ENCODE results near the gene RAB22A. TPM values are rescaled to one million over a fixed set of nuclear protein-coding genes. Genes with fewer than 3 reads are reported as not detected.
"Not testable (repeated sequence)": the region's sequence is repeated elsewhere in the genome, so short reads cannot be mapped to it uniquely, and the experiment has no call there.

RAB22A gene
- total RNA-seq, 1 donor from 2014 or later = 28.2 TPM

DNA sequence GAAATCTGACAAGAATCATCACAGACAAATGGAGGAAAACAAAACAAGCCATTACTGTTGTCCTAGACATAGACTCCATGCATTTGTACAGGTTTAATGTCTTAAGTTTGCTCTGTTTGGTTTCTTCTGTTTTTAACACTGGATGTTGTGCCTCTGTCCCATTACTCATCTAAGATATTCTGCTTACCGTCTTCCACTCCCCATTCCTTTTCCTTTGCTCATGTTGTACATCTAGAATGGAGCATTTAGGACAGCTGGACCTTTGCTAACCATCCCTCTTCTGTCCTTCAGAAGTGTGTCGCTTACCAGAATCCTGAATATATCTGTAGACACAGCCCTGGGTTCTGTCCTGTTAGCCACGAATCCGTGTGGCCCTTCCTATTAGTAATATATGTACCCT lies 35.2 kb downstream of the RAB22A start:
- DNase-seq = no peak

DNA sequence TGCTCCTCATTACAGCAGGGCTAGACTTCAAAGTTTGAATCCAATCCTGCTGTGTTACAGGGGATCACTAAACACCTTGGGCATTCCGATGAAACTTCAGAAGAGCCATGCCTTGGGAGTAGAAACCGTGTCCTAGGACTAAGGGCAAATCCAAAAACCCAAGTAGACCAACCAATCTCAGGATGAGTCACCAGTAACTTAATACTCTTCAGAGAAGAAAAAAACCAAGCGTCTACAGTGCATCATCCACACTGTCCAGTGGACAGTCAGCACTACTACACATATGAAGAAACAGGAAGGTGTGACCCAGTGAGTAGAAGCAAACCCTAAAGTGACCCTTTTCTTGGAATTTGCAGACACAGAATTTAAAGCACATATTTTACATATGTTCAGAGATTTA lies 40.1 kb downstream of the RAB22A start:
- DNase-seq = no peak

DNA sequence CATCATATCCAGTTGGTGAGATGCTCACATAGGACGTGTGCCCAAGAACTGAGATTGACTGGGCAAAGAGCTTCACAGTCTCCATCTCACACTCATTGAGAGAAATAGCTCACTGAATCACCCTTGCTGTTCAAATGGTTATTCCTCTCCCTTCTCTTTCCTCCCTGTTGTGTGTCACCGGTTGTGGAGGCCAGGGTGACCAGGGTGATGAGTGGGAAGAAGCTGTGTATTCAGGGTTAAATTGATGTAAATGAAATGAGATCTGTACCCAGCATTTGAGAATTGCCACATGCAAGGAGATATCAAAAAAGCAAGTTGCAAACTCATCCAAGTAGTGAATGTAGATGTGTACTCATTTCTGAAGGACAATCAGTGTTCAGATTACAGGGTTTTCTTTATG lies 43.0 kb downstream of the RAB22A start:
- no peak for DNase-seq

DNA sequence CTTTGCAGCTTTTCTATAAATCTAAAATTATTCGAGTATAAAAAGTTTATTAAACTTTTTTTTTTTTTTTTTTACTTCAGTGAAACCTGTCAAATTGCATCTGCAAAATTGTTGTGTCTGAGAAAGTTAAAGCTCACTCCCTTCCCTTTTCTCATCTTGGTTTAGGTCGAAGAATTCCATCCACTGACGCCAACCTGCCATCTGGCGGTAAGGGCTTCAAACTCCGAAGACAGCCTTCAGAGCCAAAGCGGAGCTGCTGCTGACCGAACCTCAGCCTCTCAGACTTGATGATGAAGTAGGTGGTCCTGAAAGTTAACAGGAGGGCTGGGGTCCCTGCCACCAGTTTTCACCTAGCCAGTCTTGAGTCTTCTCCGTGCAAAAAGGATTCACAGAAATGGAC lies 49.9 kb downstream of the RAB22A start:
- no peak for DNase-seq

DNA sequence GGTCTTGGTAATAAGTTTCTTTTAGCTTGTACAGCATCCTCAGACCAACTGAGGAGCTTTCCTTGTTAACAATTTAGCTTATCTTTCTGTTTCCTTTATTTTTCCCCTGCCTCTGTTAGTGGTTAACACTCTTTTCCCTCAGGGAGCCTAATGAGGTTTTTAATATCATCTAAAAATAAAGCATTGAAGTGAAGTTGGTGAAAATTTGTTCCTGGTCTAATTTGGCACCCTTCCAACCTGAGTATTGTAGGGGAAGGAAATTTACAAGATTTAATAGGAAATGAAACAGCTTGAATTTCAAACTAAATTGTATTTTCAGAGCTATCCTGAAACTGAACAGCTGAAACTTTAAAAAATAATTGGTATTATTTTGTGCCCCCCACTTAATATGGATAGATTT lies 51.4 kb downstream of the RAB22A start:
- no peak for DNase-seq

DNA sequence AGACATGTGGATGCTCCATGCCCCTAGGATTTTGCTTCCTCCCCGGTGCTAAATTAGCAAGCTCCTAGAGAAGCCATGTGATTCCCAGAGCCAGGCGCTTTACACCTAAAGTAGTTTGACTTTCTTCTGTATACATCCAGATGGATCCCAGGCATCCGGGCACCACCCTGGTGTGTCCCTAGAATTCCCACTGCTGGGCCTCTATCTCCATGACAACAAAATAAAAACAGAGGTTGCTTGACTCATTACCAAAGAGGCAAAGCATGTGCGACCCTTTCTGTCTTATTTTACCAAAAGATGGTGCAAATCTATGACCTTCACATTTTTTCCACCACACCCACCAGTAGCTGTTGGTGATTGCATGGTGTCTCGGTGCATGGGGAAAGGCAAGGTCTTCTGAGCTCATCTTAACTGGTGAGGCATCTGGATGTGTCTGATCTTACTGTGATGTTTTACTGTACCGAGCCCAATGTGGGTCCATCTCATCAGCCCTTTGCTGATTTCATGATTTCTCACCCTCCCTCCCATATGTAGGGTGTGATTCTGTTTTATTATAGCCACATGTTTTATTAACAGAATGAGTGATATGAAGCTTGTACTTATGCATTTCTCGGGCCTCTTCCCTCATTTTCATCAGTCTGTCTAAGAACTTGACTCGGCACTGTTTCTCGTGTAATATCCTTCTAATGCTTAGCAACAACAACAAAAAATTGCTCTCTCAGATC lies 52.1 kb downstream of the RAB22A start:
- no peak for DNase-seq

DNA sequence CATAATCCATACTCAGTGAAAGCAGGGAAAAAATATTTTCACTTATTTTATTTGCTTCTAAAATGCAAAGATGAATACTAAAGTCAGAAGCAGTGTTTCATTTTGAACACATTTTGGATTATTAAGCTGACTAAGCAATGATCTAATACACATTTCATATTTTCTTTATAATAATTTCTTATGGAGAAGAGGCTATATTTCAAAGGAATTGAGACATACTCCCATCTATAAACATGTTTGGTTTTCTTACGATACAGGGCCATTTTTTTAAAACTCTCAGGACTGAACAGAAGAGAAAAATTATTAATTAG lies 52.6 kb downstream of the RAB22A start:
- no peak for DNase-seq

DNA sequence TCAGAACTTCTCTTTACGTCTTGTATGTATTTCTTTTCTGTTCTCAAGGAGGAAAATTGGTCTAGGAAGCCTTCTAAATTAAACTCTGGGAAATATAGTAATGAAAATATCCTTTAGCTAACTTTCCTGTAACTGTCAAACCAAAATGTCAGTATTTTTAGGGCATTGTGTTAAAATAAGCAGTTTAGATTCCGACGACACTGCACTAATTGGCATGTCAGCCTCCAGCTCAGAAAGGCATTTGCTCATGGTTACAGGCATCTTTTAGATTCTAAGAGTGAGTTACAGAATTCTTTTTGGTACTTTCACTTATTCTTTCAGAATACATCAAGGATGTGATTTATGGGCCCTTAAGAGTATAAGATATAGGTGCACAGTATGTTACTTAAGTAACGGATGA lies 53.5 kb downstream of the RAB22A start:
- DNase-seq = no peak

DNA sequence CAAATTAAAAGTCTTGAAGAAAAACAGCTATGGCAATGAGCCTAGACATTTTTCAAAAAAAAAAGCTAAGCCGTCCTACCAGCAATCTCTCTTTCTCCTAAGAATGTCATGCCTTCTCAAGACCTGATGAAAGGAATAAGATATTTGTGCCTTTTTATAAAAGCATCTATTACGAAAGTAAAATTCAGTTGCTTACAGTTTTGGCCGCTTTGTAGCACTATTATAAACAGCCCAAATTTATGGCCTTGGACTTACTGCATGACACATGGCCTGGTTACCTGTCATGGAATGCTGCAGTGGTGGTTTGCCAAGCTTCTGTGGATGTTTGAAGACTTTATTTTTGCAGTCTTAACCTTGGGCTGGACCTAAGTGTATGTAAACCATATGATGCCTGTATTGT lies 57.4 kb downstream of the RAB22A start:
- no peak for DNase-seq

DNA sequence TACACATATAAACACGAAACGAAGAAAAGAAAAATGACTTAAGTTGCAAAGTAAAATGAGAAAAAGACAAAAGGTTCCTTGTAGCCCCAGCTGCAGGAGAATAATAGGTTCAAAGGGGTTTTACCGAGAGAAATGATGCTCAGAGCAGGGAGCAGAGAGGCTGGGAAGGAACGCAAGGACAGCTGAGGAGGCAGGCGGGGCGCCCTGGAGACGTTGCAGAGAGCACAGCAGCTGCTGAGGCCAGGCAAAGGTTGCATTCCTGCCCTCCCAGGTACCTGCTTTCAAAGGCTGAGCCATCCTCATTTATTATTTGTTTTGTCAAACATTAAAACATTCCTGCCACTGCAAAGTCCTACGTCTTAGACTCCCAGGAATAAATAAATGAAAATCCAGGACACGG lies 63.3 kb downstream of the RAB22A start:
- no peak for DNase-seq

DNA sequence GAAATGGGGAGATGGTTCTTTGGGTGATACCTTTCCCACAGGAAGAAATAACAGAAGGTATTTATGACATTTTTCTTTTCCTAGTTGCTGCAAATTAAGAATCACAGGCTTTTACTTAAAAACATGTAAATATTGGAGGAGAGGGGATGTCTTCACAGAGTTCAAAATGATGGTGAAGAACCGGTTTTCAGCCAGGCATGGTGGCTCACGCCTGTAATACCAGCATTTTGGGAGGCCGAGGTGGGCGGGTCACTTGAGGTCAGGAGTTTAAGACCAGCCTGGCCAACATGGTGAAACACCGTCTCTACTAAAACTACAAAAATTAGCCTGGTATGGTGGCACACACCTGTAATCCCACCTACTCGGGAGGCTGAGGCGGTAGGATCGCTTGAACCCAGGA lies 63.8 kb downstream of the RAB22A start:
- not testable (repeated sequence) for DNase-seq

DNA sequence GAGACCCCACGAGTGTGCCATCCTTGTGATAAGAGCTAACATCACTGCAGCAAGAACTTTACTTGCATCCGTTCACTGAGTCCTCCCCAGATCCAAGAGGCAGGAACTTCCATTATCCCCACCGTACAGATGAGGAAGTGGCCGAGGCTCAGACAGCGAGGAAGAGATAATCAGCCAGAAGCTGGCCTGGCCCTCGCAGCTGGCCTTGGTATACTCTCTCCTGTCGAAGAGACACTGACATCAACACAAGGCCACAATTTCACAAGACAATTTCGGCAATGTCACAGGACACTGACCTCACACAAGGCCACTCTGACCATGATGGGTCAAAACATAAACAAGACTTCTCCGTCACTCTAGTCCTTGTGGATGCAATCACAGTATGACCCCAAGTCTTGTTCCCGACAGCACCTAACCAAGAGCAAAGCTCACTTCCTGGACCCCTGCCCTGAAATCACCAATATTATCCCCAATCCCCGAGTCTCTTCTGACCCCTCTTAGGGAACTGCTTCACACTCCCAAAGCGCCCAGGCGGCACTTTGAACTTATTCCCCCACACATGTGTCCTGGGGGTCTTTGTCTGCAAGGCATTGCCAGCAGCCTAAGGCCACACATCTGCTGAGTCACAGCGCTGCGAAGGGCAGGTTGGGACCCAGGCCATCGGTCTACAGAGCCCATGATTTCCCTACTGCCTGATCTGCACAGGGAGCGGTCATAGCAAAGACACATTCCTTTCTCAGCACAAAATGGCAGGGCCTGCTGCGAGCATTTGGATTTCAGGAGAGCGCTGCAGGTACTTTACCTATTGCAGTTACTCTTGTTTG lies 64.7 kb downstream of the RAB22A start:
- no peak for DNase-seq

DNA sequence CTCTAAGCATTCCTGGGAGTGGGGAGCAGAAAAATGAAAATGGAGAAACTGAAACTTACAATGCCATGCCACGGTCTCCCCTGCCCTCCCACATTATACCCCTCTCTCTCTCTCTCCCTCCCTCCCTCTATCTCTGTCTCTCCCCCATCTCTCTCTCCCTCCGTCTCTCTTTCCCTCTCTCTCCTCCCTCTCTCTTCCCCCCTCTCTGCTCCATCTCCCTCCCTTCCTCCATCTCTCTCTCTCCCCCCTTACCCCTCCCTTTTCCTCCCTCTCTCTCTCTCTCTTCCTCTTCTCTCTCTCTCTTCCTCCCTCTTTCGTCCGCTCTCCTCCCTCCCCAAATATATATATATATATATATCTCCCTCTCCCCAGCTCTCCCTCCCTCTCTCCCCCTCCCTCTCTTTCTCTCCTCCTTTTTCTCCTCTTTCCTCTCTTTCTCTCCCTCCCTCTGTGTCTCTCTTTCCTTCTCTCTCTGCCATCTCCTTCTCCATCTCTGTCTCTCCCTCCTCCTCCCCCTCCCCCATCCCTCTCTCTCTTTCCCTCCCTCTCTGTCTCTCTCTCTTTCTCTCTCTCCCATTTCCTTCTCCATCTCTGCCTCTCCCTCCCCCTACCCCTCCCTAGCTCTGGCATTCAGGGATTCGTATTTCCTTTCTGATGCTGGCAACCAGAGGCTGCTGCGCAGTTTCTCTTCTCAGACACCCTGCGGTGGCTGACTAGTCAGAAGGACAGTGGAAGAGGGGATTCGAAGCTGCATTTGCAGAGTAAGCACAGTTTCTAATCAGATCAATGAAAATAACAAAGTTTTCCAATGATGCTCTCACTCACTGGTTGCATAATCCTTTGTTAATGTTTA lies 65.6 kb downstream of the RAB22A start:
- no peak for DNase-seq

DNA sequence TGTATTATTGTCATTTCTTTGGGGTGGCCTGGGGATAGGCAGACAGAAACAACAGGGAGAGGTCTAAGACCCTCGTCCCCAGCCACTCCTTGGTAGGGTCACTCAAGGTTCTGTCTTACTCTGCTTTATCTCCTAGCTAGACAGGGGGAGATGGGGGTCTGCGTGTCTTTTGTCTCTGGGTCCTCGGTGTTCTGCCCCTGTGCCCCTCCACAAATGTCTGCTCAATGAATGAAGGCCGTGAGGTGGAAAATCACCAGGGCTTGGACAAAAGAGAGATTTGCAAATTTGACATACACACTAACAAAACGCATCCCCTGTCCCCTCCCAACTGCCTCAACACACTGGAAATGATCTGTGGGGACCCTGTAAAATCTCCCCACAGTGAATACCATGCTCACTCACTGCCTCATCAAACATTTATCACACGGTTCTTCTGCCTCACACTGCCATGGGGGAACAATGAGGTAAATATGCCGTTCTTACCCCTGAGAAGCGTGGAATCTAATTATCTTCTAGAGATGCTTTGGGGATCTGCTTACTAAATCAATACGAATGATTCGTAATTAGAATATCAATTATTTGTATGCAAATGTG lies 66.3 kb downstream of the RAB22A start:
- DNase-seq = no peak

DNA sequence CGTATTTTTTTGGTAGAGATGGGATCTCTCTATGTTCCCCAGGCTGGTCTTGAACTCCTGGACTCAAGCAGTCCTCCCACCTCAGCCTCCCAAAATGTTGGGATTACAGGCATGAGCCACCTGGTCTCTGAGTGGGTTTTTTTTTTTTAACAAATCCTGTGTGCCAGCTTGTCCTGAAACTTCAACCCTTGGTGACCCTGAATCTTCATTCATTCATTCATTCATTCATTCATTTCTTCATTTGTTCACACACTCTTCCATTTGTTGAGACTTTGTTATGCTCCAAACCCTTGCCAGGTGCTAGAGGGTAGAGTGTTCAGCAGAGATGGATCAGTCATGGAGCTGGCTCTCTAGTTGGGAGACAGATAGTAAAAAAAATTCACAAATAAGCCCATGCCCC lies 67.5 kb downstream of the RAB22A start:
- no peak for DNase-seq

DNA sequence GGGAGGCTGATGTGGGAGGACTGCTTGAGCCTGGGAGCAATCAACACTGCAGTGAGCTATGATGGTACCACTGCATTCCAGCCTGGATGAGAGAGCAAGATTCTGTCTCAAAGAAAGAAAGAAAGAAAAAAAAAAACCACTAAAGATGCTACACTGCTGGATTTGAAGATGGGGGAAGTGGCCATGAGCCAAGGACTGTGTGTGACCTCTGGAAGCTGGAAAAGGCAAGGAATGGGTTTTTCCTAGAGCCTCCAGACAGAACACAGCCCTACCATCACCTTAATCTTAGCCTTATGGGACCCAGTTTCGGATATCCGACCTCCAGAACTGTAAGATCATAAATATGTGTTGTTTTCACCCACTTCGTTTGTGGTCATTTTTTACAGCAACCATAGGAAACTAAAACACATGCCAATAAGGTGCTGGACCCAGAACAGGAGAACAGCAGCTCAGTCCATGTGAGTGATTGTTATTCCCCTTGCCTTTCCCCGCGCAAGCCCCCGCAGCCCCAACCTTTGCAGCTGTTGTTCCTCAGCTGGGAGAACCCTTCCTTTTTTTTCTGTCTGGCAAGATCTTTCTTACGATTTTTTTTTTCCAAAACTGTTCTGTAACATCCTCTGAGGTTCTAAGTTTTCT lies 68.4 kb downstream of the RAB22A start:
- no peak for DNase-seq

DNA sequence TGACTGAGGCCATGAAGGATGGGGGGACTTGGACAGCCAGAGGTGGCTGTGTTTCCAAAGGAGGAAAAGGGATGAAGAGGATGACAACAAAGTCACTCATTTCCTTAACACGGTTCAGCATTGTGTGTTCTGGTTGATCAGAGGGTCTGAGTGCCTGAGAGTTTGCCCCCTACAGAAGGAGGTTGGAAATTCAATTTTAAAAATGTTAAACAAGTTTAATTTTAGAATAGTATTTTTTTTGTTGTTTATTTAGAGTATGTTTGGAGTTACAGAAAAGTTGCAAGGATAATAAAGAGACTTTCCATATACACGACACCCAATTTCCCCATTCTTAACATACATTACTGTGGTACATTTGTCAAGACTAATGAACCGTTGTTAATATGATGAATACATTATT lies 69.2 kb downstream of the RAB22A start:
- no peak for DNase-seq

DNA sequence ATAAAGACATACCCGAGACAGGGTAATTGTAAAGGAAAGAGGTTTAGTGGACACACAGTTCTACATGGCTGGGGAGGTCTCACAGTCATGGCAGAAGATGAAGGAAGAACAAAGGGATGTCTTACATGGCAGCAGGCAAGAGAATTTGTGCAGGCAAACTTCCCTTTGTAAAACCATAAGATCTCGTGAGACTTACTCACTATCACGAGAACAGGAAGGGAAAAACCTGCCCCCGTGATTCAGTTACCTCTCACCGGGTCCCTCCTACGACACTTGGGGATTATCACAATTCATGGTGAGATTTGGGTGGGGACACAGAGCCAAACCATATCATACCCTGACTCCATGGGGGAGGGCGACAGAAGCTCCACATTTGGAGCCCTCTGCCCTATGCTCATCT lies 72.1 kb downstream of the RAB22A start:
- DNase-seq = no peak

DNA sequence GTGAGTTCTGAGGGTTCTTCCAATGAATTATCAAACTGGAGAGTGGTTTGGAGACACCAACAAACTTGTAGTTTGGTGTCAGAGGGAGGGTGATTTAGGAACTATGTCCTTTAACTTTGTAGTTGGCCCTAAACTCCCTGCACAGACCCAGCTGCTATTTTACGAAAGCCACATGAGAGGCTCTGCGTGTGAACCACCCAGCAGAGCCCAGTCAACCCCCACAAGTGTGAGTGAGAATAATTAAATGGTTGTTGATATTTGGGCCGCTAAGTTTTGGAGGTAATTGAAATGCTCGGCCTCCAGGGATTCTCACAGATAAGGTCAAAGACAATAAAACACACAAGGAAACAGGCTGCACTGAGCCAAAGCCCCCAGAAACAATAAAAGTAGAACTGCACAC lies 72.6 kb downstream of the RAB22A start:
- DNase-seq = no peak

DNA sequence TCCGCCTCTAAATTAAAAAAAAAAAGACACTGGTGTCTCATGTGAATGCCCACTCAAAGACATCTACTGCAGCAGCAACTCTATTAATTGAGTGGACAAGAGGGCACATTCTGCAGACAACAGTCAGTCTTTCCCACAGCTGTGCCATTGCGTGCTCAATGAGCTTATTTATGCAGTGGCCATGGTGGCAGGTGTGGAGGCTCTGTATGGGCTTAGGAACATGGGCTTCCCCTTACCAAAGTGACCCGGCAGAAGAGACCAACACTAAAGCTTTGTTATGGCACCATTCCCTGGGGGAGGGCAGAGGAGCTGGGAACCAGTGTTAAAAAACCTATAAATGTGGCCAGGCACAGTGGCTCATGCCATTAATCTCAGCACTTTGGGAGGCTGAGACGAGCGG lies 75.3 kb downstream of the RAB22A start:
- DNase-seq = no peak

DNA sequence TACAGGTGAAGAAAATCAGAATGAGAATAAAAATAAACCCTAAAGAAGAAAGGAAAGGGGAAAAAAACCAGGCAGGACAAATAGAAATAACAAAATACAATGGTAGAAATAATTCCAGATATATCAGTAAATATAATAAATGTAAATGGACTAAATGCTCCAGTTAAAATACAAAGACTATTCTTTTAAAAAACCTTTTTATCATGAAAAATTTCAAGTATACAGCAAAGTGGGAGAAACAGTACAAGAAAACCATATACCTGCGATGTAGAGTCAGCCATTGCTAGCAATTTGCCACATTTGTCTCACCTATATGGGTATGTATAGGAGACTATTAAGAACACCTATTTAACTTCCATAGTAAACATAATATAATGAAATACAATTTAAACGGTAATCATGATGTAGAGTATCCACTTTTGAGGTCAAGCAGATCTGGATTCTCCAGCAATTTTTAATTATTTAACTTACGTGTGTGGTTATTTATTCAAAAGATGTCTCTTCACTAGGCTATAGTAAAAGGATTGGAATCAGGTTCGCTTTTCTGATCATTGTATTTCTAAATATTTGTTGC lies 78.6 kb downstream of the RAB22A start:
- DNase-seq = no peak

DNA sequence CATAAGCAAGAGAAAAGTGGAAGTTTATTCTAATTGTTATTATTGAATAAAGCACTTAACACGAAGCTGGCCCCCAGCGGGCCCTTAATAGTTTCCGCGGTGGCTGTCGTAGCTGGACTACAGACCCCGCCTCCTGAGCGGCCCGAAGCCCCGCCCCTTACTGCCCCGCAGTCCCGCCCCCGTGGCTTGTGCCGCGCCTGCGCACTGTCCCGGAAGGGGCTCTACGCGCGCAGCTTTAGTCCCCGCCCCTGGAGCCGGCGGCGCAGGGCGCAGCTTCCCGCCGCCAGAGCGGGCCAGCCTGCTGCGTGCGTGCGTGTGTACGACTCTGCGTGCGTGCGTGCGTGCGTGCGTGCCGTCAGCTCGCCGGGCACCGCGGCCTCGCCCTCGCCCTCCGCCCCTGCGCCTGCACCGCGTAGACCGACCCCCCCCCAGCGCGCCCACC lies 79.4 kb downstream of the RAB22A start, which contains the start of gene VAPB:
TSS of gene VAPB (plus strand) at position 348 of the 442 bp plus-strand sequence. CDS start 231 bp downstream, outside the sequence.
- DNase-seq = peak; percentile 89

Measured in occipital lobe (tissue), 2 donors.